Heart right ventricle (tissue), 16 donors: ENCODE results near the gene COG7. TPM values are rescaled to one million over a fixed set of nuclear protein-coding genes. Genes with fewer than 3 reads are reported as not detected.

Experiments
- ATAC-seq, 8 donors: fragments of 200-7000 bp; cut with Tn5 transposase; one replicate each; pipeline ENCODE4 v1.9.1; 2020; ENCODE audit warnings: mild to moderate bottlenecking in 8 of 8, moderate library complexity in 8 of 8, moderate number of reproducible peaks in 1 of 8
- DNase-seq, 2 donors: peaks; one replicate each; pipeline ENCODE4 v3.0.0-alpha.2; 2020
- H3K27ac ChIP-seq, 10 donors: fragments of 200-600 bp; sonication (generic) in 2 of 10; one replicate each; pipeline versions ENCODE4 v1.5.0 to v1.8.0; 2020 to 2022; ENCODE audit warnings: mild to moderate bottlenecking in 3 of 10
- H3K27me3 ChIP-seq, 7 donors: fragments of 200-600 bp; one replicate each; pipeline ENCODE4 v1.8.0; 2021 to 2022; ENCODE audit warnings: mild to moderate bottlenecking in 2 of 7
- H3K36me3 ChIP-seq, 9 donors: fragments of 200-600 bp; sonication (generic) in 1 of 9; one replicate each; pipeline versions ENCODE4 v1.5.0 to v1.8.0; 2020 to 2022; ENCODE audit warnings: mild to moderate bottlenecking in 2 of 9
- H3K4me1 ChIP-seq, 9 donors: fragments of 200-600 bp; sonication (generic) in 1 of 9; one replicate each; pipeline versions ENCODE4 v1.5.0 to v1.8.0; 2020 to 2022; ENCODE audit warnings: mild to moderate bottlenecking in 4 of 9
- H3K4me3 ChIP-seq, 10 donors: fragments of 200-600 bp; sonication (generic) in 2 of 10; one replicate each; pipeline versions ENCODE4 v1.5.0 to v1.8.0; 2020 to 2022; ENCODE audit warnings: mild to moderate bottlenecking in 7 of 10, moderate library complexity in 2 of 10
- H3K9me3 ChIP-seq, 11 donors: fragments of 200-600 bp in 10 of 11; sonication (generic) in 2 of 11; one replicate each; pipeline versions ENCODE4 v1.5.0 to v1.8.0; 2013 to 2022; ENCODE audit warnings: mild to moderate bottlenecking in 2 of 11, control low read depth in 1 of 11, moderate library complexity in 1 of 11
- CTCF ChIP-seq, 9 donors: fragments of 200-600 bp; sonication (generic) in 2 of 9; IDR thresholded peaks; one replicate each; pipeline versions ENCODE4 v1.5.0 to v1.8.0; 2021 to 2022; ENCODE audit warnings: antibody characterized with exemption in 9 of 9, mild to moderate bottlenecking in 5 of 9, moderate library complexity in 1 of 9
- WGBS, 2 donors: extraction: QIAGEN DNeasy Blood & Tissue Kit; methylation state at CpG; one replicate each; pipeline ENCODE4 v1.1.7; 2013; ENCODE audit warnings: inconsistent platforms in 1 of 2; 5-methylcytosine and 5-hydroxymethylcytosine counted together
- intact Hi-C, 10 donors: fragments of 100-400 bp; cut with DNase I; formaldehyde crosslinking; loops; one replicate each; pipeline versions ENCODE4 v1.11.1 to v1.14.2; 2022
- polyA plus RNA-seq, 2 donors: library from polyadenylated mRNA; stranded (reverse); fragments of 200-250 nt; gene quantifications; one replicate each; pipeline ENCODE4 v1.2.3, GENCODE V29; 2013
- total RNA-seq, 10 donors: library from RNA; stranded (reverse); fragmentation: NEBNext Ultra II Directional in 3 of 10; extraction: Animal tissue kit (Norgen Biotek cat#: 25700) in 3 of 10; gene quantifications; one replicate each; pipeline versions ENCODE4 v1.2.1 to v1.2.4, GENCODE V29; 2021 to 2023
- donor health status: Arrhythmogenic right ventricular cardiomyopathy.
- donor health status: ischemic (EF 13 %, LVEDD 7.1; RV severe dilation, severe dysfunction).
- donor health status: healthy with polysubstance abuse.
- donor health status: DM: no; HTN: yes; CAD: no.
- donor health status: DM: no; HTN: no; CAD: no.
- donor health status: ischemic (EF 25% LVEDD 6.9; RV normal size, moderate dysfunction).
- donor health status: ischemic (EF 25% LVEDD 5.7; RV mildly dilated, moderate dysfunction).
- donor health status: healthy.
- donor health status: DM: yes; HTN: yes; CAD: no.
- donor health status: Ischemic cardiomyopathy.
- donor health status: ischemic (EF 35%, LVEDD 5.7; RV mildly dilated, moderate dysfunction).
- donor health status: nonischemic (EF 11% LVEDD 7.7; RV severe dilation, severe dysfunction).
- donor health status: DM: yes; HTN: yes; CAD: no.
- donor health status: PGD.
- donor health status: ischemic (EF 29% LVEDD 5.4; RV normal size, mild dysfunction).
- donor health status: nonischemic (EF 23%, LVEDD 6.1; RV moderate dilation, normal function).

COG7 gene
- total and polyA plus RNA-seq, 12 donors, result 10.9 to 28.1 (median 12.9) TPM

GRCh38 chr16:23414731-23415130 is 38.3 kb downstream of the COG7 start:
- intact Hi-C loops, result no loop called here
- Histone ChIP-seq H3K36me3 (peaks cover 0 to 99% (median 70%) of the 10 kb centered on the region in 9 donors), H3K27me3 (no peaks in the 10 kb centered on the region), H3K4me3 (no peak overlapping the region), H3K9me3 (no peaks in the 10 kb centered on the region), H3K4me1 (no peaks in the 10 kb centered on the region), H3K27ac (no peak overlapping the region)
- 90 to 92% methylated on average over 6 of the region's 6 CpGs for WGBS, 2 donors
- ATAC-seq, result no peak
- no peak for DNase-seq
- TF ChIP-seq CTCF (IDR thresholded peaks at IDR 0.05), result no peak

DNA sequence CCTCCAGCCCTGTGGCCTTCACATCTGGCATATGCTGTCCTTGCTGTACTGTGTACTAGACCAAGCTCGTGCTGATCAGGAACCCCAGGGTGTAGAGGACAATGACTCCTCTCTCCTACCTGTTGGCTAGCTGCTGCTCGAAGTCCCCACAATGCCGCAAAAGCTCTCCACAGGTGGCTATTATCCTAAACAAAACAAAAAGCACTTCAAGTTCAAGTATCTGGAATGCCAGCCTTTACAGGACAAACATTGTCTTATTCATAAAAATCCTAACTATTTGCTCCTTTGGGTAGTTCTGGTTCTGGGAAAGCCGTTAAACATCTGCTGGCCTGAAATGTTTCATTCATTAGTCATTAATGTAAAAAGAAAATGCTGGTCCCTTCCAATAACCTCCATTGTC is 42.8 kb downstream of the COG7 start:
- Histone ChIP-seq H3K36me3 (peaks cover 0 to 91% (median 63%) of the 10 kb centered on the region in 9 donors), H3K4me3 (no peak overlapping the region), H3K9me3 (no peaks in the 10 kb centered on the region), H3K27me3 (no peaks in the 10 kb centered on the region), H3K4me1 (peaks cover 0 to 12% (median 3%) of the 10 kb centered on the region in 9 donors), H3K27ac (no peak overlapping the region)
- no peak for ATAC-seq
- WGBS, 2 donors, result 90 to 92% methylated on average over 4 of the region's 4 CpGs
- intact Hi-C loops, result no loop called here
- no peak for TF ChIP-seq CTCF (IDR thresholded peaks at IDR 0.05)
- DNase-seq, result no peak

GRCh38 chr16:23409522-23409921 is 43.5 kb downstream of the COG7 start:
- no peak overlapping the region for H3K4me3 ChIP-seq
- intact Hi-C loops, result no loop called here
- no peaks in the 10 kb centered on the region for H3K27me3 ChIP-seq
- H3K4me1 ChIP-seq, result peaks cover 0 to 12% (median 3%) of the 10 kb centered on the region in 9 donors
- H3K27ac ChIP-seq, result no peak overlapping the region
- no peak for TF ChIP-seq CTCF (IDR thresholded peaks at IDR 0.05)
- 83 to 86% methylated on average over 2 of the region's 2 CpGs for WGBS, 2 donors
- ATAC-seq (no peak), DNase-seq (no peak)
- H3K9me3 ChIP-seq, result no peaks in the 10 kb centered on the region
- peaks cover 0 to 91% (median 64%) of the 10 kb centered on the region in 9 donors for H3K36me3 ChIP-seq

GRCh38 chr16:23408823-23409298 is 44.1 kb downstream of the COG7 start:
- TF ChIP-seq CTCF (IDR thresholded peaks at IDR 0.05), result no peak
- H3K4me1 ChIP-seq, result peaks cover 0 to 12% (median 3%) of the 10 kb centered on the region in 9 donors
- peak; percentile 38 to 61 for DNase-seq
- no peak overlapping the region for H3K4me3 ChIP-seq
- no peaks in the 10 kb centered on the region for H3K27me3 ChIP-seq
- peak overlapping the region in 1 of 10 donors; percentile 29 for H3K27ac ChIP-seq
- 66 to 80% methylated on average over 7 of the region's 7 CpGs for WGBS, 2 donors
- intact Hi-C loops, result no loop called here
- peaks cover 0 to 91% (median 64%) of the 10 kb centered on the region in 9 donors for H3K36me3 ChIP-seq
- ATAC-seq, result peak; percentile 87 to 98 (median 96)
- no peaks in the 10 kb centered on the region for H3K9me3 ChIP-seq
